GM18526 (cell line): Measurements from ENCODE around the gene MRPL10.
A peak's percentile ranks its signal among the peaks of the same experiment; 100 is the strongest.

Source experiments
- POLR2A ChIP-seq: IDR thresholded peaks from 3 replicates; pipeline ENCODE4 v1.6.1; 2011; ENCODE audit not compliant: insufficient read length; ENCODE audit errors: extremely low read depth

Gene MRPL10

GRCh38 chr17:47847341-47848197 lies 16.2 kb upstream of the MRPL10 start:
- TF ChIP-seq POLR2A = no peak

DNA sequence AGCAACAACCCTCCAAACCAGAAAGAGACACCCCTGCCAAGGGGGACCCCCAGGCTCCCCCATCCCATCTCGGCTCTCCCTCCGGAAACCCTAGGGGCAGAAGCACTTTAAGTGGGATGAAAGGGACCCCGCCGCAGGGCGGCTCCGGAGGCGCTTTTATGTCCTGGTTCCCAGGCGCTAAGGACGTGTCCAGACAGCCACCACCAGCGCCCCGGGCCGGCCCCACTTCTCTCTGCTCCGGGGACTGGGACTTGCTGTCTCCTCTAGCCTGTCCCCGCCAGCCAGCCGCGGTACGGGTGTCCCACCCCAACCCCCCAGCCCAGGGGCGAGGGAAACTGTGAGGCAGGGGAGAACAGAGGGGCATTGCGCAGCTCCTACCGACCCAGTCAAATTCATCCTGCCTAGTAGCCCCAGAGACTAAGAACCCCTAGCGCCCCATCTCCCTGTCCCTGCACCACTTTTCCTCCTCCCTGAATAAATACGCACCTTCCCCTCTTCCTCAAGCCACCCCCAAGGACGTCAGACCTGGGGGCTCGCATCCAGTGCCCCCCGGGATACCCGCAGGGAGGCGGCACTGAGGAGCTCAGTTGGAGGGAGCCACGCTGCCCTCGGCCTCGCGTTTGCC lies 15.5 kb upstream of the MRPL10 start:
- TF ChIP-seq POLR2A = no peak

DNA sequence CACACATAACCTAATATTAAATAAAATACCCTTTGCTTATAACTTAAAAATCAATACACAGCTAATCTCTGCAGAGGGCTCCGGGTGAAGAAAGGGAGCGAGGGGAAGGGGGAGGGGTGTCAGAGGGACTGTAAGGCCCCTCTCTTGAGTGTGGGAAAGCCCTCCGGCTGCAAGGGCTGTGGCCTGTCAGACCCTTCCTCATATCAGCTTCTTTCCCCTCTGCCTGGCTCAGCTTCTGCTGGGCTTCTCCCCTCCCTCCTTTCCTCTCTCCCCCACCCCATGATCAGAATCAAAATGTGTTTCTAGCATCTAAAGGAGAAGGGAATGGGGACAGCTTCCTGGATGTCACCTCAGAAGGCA lies 14.4 kb upstream of the MRPL10 start:
- TF ChIP-seq POLR2A = no peak

- no peak for TF ChIP-seq POLR2A
Measured at GRCh38 chr17:47844814-47845715, 13.7 kb upstream of the MRPL10 start.

- TF ChIP-seq POLR2A = no peak
Measured at GRCh38 chr17:47844227-47844626, 12.9 kb upstream of the MRPL10 start.

DNA sequence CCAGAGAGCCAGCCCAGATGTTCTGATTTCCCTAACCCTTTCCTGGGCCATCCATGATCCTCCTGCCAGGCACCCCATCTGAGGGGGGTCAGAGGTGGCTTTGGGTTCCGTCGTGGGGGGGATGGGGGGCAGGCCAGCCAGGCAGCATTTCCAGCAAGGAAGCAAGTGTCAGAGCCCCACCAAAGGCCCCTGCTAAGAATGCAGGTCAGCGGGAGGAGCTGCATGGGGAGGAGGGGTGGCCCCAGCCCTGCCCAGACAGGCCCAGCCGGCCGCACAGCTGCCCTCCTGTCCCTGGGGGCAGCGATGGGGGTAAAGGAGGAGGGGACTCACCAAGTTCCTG lies 12.0 kb upstream of the MRPL10 start:
- no peak for TF ChIP-seq POLR2A

- no peak for TF ChIP-seq POLR2A
Measured at GRCh38 chr17:47841488-47842291, 10.3 kb upstream of the MRPL10 start.

DNA sequence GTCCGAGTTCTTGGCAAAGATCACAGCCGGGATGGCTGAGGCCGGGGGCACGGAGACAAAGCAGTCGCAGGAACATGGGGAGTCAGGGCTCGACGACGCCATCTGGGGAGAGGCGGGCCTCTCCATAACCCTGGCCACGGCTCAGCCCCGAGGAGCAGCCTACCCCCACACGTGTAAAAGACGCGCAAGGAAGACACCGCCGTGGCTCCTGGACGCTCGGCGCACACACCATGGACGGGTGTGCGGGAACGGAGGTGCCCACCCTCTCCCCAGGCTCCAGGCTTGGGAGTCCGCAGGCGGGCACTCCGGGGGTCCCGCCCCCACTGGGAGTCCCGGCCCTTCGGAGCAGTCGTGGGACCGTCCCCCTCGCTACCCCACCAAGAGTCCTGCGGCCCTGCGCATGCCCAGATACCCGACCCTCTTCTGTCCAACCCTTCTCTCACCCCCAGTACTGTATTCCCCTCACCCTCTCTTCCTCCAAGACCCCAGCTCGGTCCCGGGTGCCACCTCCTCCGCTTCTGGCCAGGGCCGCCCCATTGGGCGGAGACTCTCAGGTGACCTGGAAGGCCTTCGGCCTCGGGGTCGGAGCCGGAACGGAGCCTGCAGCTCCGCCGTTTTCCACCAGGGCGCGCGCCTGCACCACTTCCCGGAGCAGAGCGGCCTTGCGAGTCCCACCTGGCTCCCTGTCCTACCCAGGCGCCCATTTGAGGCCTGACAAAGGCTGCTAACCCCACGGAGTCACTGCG lies 9.6 kb upstream of the MRPL10 start, which contains the start of gene SCRN2:
Gene SCRN2 (minus strand): TSS at position 532 of the 746 bp plus-strand sequence. CDS start 430 bp downstream, at position 102.
- TF ChIP-seq POLR2A = peak; percentile 46

DNA sequence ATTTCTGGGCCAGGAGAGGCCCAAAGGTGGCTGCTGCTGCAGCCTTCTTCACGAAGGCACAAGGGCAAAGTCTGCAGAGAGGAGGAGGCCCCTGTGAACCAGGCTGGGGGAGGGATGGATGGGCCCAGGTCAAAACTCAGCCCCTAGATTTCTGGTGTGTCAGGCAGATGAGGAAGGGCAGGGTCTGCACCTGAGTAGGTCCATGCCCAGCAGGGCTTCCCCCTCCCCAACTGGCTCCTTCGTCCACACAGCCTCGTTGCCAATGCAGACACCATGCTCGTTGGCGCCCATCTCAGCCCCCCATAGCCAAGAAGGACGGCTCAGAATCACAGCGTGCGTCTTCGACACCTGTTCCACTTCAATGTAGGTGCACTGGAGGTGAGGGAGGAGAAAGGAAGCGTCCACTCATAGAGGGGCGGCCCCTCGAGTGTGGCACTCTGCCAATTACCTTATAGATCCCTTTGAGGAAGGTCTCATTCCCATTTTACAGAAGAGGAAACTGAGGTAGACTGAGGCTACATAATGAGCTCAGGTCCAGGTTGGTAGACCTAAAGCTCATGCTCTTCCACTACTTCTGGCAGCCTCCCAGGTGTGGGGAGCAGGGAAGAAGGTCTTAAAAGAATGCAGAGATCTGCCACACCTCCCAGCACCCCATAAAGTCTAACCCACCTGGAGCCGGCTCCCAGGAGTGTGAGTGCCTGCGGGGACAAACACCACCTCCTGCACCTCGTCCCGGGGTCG lies 8.8 kb upstream of the MRPL10 start:
- no peak for TF ChIP-seq POLR2A

GRCh38 chr17:47839071-47839470 lies 7.7 kb upstream of the MRPL10 start:
- TF ChIP-seq POLR2A = no peak

DNA sequence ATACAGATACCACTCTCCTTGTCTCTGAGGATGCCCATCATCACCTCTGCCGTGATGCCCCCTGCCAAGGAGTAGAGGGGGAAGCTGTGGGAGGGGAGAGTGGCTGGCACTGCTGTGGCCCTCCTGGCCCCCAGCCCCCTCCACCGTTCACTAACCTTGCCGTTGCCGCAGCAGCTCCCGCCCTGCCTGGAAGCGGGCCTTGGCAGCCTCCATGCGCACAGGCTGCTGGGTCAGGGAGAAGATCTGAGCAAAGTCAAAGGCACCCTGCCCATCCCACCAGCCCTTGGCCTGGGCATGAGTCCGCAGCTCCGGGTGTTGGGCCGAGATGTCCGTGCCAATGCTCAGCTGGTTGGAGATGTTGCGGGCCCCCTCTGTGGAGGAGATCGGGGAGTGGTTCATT lies 7.3 kb upstream of the MRPL10 start:
- TF ChIP-seq POLR2A = no peak

- TF ChIP-seq POLR2A = no peak
Measured at GRCh38 chr17:47837401-47838039, 6.2 kb upstream of the MRPL10 start.

DNA sequence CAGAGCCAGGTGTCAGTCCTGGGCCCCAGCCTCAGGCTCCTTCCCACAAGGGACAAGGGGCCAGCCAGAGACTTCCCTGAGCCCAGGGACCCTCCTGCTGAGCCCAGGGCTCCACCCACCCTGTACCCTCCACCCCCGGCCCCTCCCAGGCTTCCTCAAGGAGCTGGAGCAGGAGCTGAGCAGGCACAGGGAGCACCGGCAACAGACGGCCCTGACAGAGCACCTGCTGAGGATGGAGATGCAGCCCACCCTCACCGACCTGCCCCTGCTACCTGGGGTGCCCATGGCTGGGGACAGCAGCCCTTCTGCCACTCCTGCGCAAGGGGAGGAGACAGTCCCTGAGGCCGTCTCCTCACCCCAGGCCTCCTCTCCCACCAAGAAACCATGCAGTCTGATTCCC lies 5.3 kb upstream of the MRPL10 start:
- no peak for TF ChIP-seq POLR2A
